B cell (primary cell): Measurements from ENCODE around the gene FGF6.

Experiments used
- EZH2 ChIP-seq: IDR thresholded peaks from 2 replicates; pipeline ENCODE4 v1.6.1; 2012; ENCODE audit warnings: borderline replicate concordance, low read depth, mild to moderate bottlenecking, moderate library complexity, low read length; ENCODE audit not compliant: insufficient read depth, poor library complexity, severe bottlenecking
- TF ChIP-seq, protein P1 (sequence below): fragments of 200-600 bp; IDR thresholded peaks from one replicate; pipeline ENCODE4 v1.8.0; 2022; ENCODE audit warnings: antibody characterized with exemption, mild to moderate bottlenecking

DNA sequence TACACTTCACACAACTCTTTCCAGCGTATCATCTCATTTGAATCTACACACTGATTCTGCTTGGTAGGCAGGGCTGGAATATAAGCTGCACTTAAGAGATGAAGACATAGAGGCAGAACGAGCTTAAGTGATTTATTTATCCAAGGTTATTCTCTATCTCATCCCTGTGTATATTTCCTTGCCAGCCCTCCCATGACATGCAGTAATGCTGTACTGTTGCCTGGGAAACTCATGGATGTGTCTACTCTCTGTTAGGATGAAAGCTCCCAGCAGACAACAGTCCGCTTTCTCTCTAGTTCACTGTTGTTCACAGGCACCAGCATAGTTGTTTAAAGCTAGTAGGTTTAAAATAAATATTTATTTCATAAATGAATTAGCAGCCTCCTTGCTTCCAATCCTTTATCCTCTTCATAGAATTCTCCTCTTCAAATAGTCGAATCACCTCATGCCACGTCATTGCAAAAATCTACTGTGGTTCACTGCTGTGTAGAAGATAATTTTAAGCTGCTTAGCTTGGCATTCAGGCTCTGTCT, 25.4 kb downstream of the FGF6 start:
- TF ChIP-seq, protein P1, sequence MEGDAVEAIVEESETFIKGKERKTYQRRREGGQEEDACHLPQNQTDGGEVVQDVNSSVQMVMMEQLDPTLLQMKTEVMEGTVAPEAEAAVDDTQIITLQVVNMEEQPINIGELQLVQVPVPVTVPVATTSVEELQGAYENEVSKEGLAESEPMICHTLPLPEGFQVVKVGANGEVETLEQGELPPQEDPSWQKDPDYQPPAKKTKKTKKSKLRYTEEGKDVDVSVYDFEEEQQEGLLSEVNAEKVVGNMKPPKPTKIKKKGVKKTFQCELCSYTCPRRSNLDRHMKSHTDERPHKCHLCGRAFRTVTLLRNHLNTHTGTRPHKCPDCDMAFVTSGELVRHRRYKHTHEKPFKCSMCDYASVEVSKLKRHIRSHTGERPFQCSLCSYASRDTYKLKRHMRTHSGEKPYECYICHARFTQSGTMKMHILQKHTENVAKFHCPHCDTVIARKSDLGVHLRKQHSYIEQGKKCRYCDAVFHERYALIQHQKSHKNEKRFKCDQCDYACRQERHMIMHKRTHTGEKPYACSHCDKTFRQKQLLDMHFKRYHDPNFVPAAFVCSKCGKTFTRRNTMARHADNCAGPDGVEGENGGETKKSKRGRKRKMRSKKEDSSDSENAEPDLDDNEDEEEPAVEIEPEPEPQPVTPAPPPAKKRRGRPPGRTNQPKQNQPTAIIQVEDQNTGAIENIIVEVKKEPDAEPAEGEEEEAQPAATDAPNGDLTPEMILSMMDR, result no peak
- TF ChIP-seq EZH2, result no peak
